AG04449 (cell line): ENCODE measurements around the gene ZFHX3.
A peak's percentile ranks its signal among the peaks of the same experiment; 100 is the strongest.

Experiments used
- CTCF ChIA-PET: fragments of 350-600 bp; formaldehyde crosslinking; extraction: SDS; loops from one replicate; lab custom pipeline; 2021; ENCODE audit warnings: antibody characterized with exemption; lab: Yijun Ruan, JAX
- POLR2A ChIA-PET: fragments of 400-600, 350-600 bp; formaldehyde crosslinking; extraction: SDS; loops from one replicate; lab custom pipeline; 2020; ENCODE audit warnings: antibody characterized with exemption, inconsistent platforms; lab: Yijun Ruan, JAX
- DNase-seq: peaks from one replicate; pipeline ENCODE4 v3.0.0-alpha.2; 2010; ENCODE audit warnings: low read depth, low spot score
- H3K4me3 ChIP-seq: 2 replicates; pipeline ENCODE4 v1.5.1; 2011; ENCODE audit warnings: low read depth, mild to moderate bottlenecking, control low read depth, low read length
- TF ChIP-seq, protein P1 (sequence below): IDR thresholded peaks from one replicate; pipeline ENCODE4 v1.5.1; 2011; ENCODE audit warnings: mild to moderate bottlenecking, moderate library complexity, low read length, control low read depth, inconsistent platforms; ENCODE audit not compliant: insufficient read depth; ENCODE audit errors: missing control alignments

ZFHX3 gene

DNA sequence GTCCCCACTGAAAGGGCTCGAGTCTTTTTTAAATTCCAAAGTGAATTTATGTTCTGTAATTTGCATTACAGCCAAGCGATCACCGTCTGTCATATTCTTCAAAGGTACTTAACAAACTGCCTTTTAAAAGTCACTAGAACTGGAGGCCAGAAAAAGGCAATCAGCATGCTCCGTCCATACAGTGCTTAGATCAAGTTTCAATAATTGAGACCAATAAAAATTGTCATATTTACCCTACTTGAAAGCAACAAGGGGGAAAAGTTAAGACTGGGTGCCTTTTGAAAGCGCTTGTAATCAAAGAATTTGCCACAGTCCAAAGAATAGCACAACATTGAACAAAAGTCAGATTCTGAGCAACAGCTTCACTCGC, 9.0 kb upstream of the ZFHX3 start:
- DNase-seq: no peak
- TF ChIP-seq, protein P1, sequence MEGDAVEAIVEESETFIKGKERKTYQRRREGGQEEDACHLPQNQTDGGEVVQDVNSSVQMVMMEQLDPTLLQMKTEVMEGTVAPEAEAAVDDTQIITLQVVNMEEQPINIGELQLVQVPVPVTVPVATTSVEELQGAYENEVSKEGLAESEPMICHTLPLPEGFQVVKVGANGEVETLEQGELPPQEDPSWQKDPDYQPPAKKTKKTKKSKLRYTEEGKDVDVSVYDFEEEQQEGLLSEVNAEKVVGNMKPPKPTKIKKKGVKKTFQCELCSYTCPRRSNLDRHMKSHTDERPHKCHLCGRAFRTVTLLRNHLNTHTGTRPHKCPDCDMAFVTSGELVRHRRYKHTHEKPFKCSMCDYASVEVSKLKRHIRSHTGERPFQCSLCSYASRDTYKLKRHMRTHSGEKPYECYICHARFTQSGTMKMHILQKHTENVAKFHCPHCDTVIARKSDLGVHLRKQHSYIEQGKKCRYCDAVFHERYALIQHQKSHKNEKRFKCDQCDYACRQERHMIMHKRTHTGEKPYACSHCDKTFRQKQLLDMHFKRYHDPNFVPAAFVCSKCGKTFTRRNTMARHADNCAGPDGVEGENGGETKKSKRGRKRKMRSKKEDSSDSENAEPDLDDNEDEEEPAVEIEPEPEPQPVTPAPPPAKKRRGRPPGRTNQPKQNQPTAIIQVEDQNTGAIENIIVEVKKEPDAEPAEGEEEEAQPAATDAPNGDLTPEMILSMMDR: no peak
- ChIA-PET CTCF (interaction anchor here (1.0 to 1.4 kb wide), 2 partner anchors 224 to 822 kb away, joined by 3 to 5 read pairs; no protein-coding TSS in a partner anchor), POLR2A (interaction anchor here (0.6 kb wide), 1 partner anchor 68 kb away, joined by 3 read pairs; no protein-coding TSS in a partner anchor)
- H3K4me3 ChIP-seq: peak overlapping the region; percentile 65

DNA sequence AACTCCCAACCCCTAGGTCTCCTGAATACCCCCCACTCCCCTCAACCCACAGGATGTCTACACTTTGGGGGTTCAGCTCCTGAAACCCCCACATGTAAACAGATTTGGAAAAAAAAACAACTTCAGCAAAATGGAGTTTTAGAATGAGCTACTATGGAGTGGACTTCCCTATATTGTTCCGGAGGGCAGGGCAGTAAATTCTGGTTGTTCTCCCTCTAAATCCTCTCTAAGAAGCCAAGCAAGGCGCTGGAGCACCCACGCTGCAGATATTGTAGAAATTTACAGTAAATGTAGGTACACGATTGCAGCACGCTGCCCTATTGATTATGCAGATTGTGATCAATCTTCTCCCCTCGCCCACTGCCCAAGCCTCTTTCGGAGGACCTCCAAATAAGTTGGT, 8.5 kb upstream of the ZFHX3 start:
- TF ChIP-seq, protein P1: no peak
- H3K4me3 ChIP-seq: peak overlapping the region; percentile 65
- DNase-seq: no peak
- CTCF ChIA-PET: interaction anchor here (1.0 to 1.4 kb wide), 2 partner anchors 224 to 822 kb away, joined by 3 to 5 read pairs; no protein-coding TSS in a partner anchor
- POLR2A ChIA-PET: interaction anchor here (0.6 to 1.1 kb wide), 3 partner anchors 8 to 67 kb away, joined by 3 read pairs; no protein-coding TSS in a partner anchor

DNA sequence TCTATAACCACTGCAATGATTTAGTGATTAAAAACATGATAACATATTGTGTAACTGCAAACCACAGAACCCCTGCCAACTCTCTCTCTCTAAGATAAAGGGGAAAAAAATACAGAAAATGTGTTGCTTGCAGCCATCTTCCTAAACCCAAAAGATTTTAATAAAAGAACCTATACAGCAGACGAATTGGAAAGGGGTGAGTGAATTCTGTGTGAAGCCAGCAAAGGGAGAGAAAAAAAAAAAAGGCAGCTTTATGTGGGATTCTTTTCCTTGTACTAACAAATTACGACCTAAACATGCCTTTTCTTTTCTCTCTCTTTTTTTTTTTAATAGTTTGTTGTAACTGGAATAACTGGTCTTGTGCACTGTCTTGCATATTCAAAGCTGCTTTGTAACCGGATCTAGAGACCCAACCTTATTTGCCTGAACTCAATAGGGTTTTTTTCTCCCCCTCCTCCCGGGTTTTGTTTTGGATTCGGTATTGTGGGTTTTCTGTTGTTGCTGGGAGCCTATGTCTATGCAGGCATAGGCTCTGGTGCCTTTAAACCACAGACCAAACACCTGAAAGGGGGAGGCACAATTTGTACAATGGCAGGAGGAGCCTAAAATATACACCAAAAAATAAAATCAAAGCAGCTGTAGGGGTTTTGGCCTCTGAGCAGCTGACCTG, 7.0 kb upstream of the ZFHX3 start:
- H3K4me3 ChIP-seq: peak overlapping the region; percentile 4; the same call in 1 of the 2 replicates
- ChIA-PET CTCF (interaction anchor here (0.9 to 1.8 kb wide), 6 partner anchors 60 to 552 kb away, joined by 3 to 6 read pairs (median 4); no protein-coding TSS in a partner anchor), POLR2A (interaction anchor here (0.6 to 1.2 kb wide), 9 partner anchors 28 to 870 kb away, joined by 3 to 5 read pairs (median 3); no protein-coding TSS in a partner anchor)
- no peak for DNase-seq
- TF ChIP-seq, protein P1: no peak

DNA sequence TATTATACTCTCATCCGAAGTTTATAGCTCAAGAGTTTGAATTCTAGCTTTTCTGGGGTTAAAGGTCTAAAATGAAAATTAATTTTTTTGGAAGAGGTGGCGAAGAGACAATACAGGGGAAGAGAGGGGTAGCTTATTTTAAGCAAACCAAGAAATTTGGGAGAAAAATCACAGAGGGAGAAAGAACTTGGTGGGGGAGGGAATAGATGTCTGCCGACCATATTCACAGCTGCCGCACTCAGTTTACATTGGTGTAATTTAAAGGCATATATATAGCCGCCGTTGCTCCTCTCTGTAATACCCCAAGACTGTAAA, 6.5 kb upstream of the ZFHX3 start:
- POLR2A ChIA-PET: interaction anchor here (0.6 to 1.2 kb wide), 6 partner anchors 28 to 871 kb away, joined by 3 to 5 read pairs (median 4); no protein-coding TSS in a partner anchor
- no peak overlapping the region for H3K4me3 ChIP-seq
- no peak for DNase-seq
- CTCF ChIA-PET: interaction anchor here (0.8 to 1.8 kb wide), 5 partner anchors 72 to 813 kb away, joined by 3 to 6 read pairs (median 4); no protein-coding TSS in a partner anchor
- TF ChIP-seq, protein P1: no peak

DNA sequence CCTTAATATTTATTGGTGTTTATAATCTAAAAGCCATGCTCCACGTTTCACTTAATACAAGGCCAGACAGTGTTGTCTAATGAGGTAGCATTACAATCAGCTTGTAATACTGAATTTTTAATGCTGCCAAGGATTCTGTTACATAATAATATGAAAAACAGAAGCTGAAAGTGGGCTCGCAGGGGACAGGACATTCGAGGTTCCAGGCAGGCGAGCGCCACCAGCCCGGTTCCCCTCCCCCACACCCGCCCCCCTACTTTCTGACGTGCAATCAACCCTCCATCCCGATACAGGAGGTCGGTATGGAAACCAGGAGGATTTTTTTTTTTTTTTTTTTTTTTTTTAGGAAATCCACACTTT, 6.2 kb upstream of the ZFHX3 start:
- ChIA-PET POLR2A (interaction anchor here (0.6 to 1.1 kb wide), 6 partner anchors 10 to 871 kb away, joined by 3 to 5 read pairs (median 4); no protein-coding TSS in a partner anchor), CTCF (interaction anchor here (0.8 to 1.8 kb wide), 5 partner anchors 72 to 812 kb away, joined by 3 to 6 read pairs (median 4); no protein-coding TSS in a partner anchor)
- no peak overlapping the region for H3K4me3 ChIP-seq
- TF ChIP-seq, protein P1: no peak
- DNase-seq: no peak
